ENCODE measurements around the gene BLOC1S3.

Gene BLOC1S3

GRCh38 chr19:45149129-45149528 is 29.5 kb upstream of the BLOC1S3 start:
- no peak overlapping the region for H3K27ac ChIP-seq (ENCODE audit: low read length)
- H3K4me1 ChIP-seq (ENCODE audit: control insufficient read depth in 1 of 2, insufficient read depth in 2 of 2, low read length in 2 of 2), result peaks cover 0 to 25% of the 10 kb centered on the region in 2 donors
- H3K36me3 ChIP-seq (ENCODE audit: control insufficient read depth in 1 of 2, insufficient read depth in 2 of 2, low read length in 2 of 2), result peaks cover 0 to 31% of the 10 kb centered on the region in 2 donors
- H3K4me3 ChIP-seq (ENCODE audit: low read depth in 1 of 2, low read length in 2 of 2), result no peak overlapping the region
- H3K27me3 ChIP-seq (ENCODE audit: low read depth, low read length), result peaks cover 19% of the 10 kb centered on the region
- no peaks in the 10 kb centered on the region for H3K9me3 ChIP-seq (ENCODE audit: control insufficient read depth in 1 of 2, low read length in 2 of 2)

DNA sequence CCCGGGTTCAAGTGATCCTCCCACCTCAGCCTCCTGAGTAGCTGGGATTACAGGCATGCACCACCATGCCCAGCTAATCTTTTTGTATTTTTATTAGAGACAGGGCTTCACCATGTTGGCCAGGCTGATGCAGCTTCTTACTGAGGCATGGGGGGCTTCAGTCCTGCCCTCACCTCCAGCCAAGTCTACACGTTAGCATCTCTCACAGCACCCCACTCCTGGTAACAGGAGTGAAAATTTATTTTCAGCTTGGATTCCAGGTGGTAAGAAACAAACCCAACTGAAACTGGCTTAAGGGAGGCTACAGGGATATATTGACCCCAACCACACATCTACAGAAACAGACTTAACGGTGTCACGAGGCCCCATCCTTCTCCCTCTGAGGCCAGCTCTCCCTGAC is 28.4 kb upstream of the BLOC1S3 start:
- Histone ChIP-seq H3K27ac (ENCODE audit: low read length) (no peak overlapping the region), H3K4me1 (ENCODE audit: control insufficient read depth in 1 of 2, insufficient read depth in 2 of 2, low read length in 2 of 2) (peaks cover 0 to 25% of the 10 kb centered on the region in 2 donors), H3K27me3 (ENCODE audit: low read depth, low read length) (peaks cover 19% of the 10 kb centered on the region), H3K9me3 (ENCODE audit: control insufficient read depth in 1 of 2, low read length in 2 of 2) (no peaks in the 10 kb centered on the region), H3K36me3 (ENCODE audit: control insufficient read depth in 1 of 2, insufficient read depth in 2 of 2, low read length in 2 of 2) (peaks cover 0 to 21% of the 10 kb centered on the region in 2 donors), H3K4me3 (ENCODE audit: low read depth in 1 of 2, low read length in 2 of 2) (no peak overlapping the region)

DNA sequence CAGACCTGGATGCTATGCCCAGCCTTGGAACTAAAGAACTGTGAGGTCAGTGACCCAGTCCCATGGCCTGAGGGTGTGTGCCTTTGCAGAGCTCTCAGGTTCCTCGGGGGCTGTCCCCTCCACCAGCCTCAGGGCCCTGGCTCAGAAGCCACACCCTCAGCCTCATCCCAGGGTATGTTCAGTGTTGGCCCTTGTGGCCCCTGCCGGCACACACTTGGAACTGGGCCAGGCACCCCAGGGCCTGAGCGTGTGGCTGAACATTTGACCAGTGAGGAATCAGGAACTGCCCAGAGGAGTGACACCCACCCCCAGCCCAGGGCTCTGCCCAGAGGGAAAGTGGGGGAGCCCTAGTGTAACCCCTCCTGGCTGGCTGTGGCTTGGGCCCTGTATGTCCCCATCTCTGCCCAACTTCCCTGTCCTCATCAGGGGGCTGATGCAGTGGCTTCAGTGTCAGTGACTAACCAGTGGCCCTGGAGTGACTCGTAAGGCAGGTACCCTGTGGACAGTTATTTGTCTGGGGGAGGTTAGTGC is 27.8 kb upstream of the BLOC1S3 start:
- no peaks in the 10 kb centered on the region for H3K9me3 ChIP-seq (ENCODE audit: control insufficient read depth in 1 of 2, low read length in 2 of 2)
- no peak overlapping the region for H3K27ac ChIP-seq (ENCODE audit: low read length)
- H3K36me3 ChIP-seq (ENCODE audit: control insufficient read depth in 1 of 2, insufficient read depth in 2 of 2, low read length in 2 of 2), result peaks cover 0 to 16% of the 10 kb centered on the region in 2 donors
- no peak overlapping the region for H3K4me3 ChIP-seq (ENCODE audit: low read depth in 1 of 2, low read length in 2 of 2)
- H3K27me3 ChIP-seq (ENCODE audit: low read depth, low read length), result peaks cover 19% of the 10 kb centered on the region
- H3K4me1 ChIP-seq (ENCODE audit: control insufficient read depth in 1 of 2, insufficient read depth in 2 of 2, low read length in 2 of 2), result peaks cover 0 to 25% of the 10 kb centered on the region in 2 donors

- Histone ChIP-seq H3K4me3 (ENCODE audit: low read depth in 1 of 2, low read length in 2 of 2) (no peak overlapping the region), H3K36me3 (ENCODE audit: control insufficient read depth in 1 of 2, insufficient read depth in 2 of 2, low read length in 2 of 2) (peaks cover 0 to 11% of the 10 kb centered on the region in 2 donors), H3K27me3 (ENCODE audit: low read depth, low read length) (peaks cover 19% of the 10 kb centered on the region), H3K27ac (ENCODE audit: low read length) (no peak overlapping the region), H3K4me1 (ENCODE audit: control insufficient read depth in 1 of 2, insufficient read depth in 2 of 2, low read length in 2 of 2) (peaks cover 0 to 25% of the 10 kb centered on the region in 2 donors), H3K9me3 (ENCODE audit: control insufficient read depth in 1 of 2, low read length in 2 of 2) (no peaks in the 10 kb centered on the region)
Observed at GRCh38 chr19:45151320-45151719, 27.3 kb upstream of the BLOC1S3 start.

GRCh38 chr19:45151821-45152503 is 26.6 kb upstream of the BLOC1S3 start:
- Histone ChIP-seq H3K9me3 (ENCODE audit: control insufficient read depth in 1 of 2, low read length in 2 of 2) (no peaks in the 10 kb centered on the region), H3K36me3 (ENCODE audit: control insufficient read depth in 1 of 2, insufficient read depth in 2 of 2, low read length in 2 of 2) (peaks cover 0 to 4% of the 10 kb centered on the region in 2 donors), H3K4me1 (ENCODE audit: control insufficient read depth in 1 of 2, insufficient read depth in 2 of 2, low read length in 2 of 2) (peaks cover 0 to 25% of the 10 kb centered on the region in 2 donors), H3K4me3 (ENCODE audit: low read depth in 1 of 2, low read length in 2 of 2) (peak overlapping the region in 1 of 2 donors; percentile 46), H3K27ac (ENCODE audit: low read length) (no peak overlapping the region), H3K27me3 (ENCODE audit: low read depth, low read length) (peaks cover 19% of the 10 kb centered on the region)

GRCh38 chr19:45152504-45153338 is 25.9 kb upstream of the BLOC1S3 start:
- H3K27me3 ChIP-seq (ENCODE audit: low read depth, low read length), result peaks cover 19% of the 10 kb centered on the region
- no peaks in the 10 kb centered on the region for H3K9me3 ChIP-seq (ENCODE audit: control insufficient read depth in 1 of 2, low read length in 2 of 2)
- H3K4me1 ChIP-seq (ENCODE audit: control insufficient read depth in 1 of 2, insufficient read depth in 2 of 2, low read length in 2 of 2), result peaks cover 0 to 25% of the 10 kb centered on the region in 2 donors
- H3K36me3 ChIP-seq (ENCODE audit: control insufficient read depth in 1 of 2, insufficient read depth in 2 of 2, low read length in 2 of 2), result no peaks in the 10 kb centered on the region
- no peak overlapping the region for H3K27ac ChIP-seq (ENCODE audit: low read length)
- H3K4me3 ChIP-seq (ENCODE audit: low read depth in 1 of 2, low read length in 2 of 2), result peak overlapping the region in 1 of 2 donors; percentile 46

DNA sequence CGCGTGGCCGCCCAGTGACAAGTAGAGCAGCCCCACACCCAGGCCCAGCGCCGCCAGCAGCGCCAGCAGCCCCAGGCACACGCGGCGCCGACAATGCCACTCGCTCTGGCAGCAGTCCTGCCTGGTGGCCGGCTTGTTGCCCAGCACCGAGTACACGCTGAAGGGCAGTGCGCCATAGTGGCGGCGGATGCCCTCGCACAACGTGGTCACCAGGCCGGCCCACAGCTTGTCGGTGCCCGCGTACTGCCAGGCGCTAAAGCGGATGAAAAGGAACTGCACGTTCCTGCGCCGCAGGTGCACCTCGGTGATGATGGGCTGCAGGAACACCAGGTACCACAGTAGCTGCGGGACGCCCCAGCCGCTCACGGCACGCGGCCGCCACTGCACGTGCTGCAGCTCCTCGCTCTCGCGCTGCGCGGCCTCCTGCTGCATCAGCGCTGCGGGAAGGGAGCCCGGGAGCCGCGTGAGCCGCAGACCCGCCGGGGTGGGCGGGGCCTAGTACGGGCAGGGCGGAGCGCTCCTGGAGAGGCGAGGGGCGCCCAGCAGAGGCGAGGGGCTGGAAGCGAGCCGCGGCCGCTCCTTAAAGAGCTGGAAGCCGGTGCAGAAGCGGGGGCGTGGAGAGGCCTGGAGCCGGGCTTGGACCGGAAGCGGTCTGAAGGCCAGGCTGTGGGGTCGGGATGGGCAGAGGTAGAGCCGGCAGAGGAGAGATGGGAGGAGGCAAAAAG is 25.1 kb upstream of the BLOC1S3 start:
- Histone ChIP-seq H3K36me3 (ENCODE audit: control insufficient read depth in 1 of 2, insufficient read depth in 2 of 2, low read length in 2 of 2) (no peaks in the 10 kb centered on the region), H3K27ac (ENCODE audit: low read length) (no peak overlapping the region), H3K27me3 (ENCODE audit: low read depth, low read length) (peaks cover 19% of the 10 kb centered on the region), H3K4me1 (ENCODE audit: control insufficient read depth in 1 of 2, insufficient read depth in 2 of 2, low read length in 2 of 2) (peaks cover 0 to 25% of the 10 kb centered on the region in 2 donors), H3K9me3 (ENCODE audit: control insufficient read depth in 1 of 2, low read length in 2 of 2) (no peaks in the 10 kb centered on the region), H3K4me3 (ENCODE audit: low read depth in 1 of 2, low read length in 2 of 2) (peak overlapping the region in 1 of 2 donors; percentile 46)

DNA sequence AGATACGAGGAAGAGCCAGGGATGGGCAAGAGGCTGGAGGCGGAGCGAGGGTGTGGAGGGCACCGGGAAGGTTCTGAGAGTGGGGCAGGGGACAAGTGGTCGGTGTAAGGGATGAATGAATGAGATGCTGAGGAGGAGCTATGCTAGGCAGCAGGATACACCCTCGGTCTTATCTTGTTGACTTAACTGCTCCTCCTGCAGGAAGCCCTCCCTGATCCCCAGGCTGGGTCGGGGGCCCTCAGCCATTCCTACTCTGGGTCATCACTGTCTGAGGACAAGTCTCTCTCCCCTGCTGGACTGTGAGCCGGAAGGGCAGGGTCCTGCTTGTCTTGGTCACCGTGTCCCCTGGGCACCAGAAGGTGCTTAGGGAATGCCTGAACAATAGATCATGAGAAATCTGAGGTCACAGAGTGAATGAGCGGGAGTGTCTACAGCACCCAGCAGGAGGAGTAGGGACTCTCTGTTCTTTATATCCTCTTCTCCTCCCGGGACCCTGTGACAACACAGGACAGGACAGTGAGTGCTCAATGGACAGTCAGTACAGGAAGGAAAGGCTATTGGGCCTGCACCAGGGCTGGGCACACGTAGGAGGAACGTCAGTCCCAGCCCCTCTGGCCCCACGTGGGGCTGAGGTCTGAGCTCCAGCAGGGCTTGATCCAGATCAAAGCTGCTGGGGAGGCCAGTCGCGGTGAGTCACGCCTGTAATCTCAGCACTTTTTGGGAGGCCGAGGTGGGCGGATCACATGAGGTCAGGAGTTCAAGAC is 24.3 kb upstream of the BLOC1S3 start:
- Histone ChIP-seq H3K4me3 (ENCODE audit: low read depth in 1 of 2, low read length in 2 of 2) (peak overlapping the region in 1 of 2 donors; percentile 46), H3K36me3 (ENCODE audit: control insufficient read depth in 1 of 2, insufficient read depth in 2 of 2, low read length in 2 of 2) (no peaks in the 10 kb centered on the region), H3K9me3 (ENCODE audit: control insufficient read depth in 1 of 2, low read length in 2 of 2) (no peaks in the 10 kb centered on the region), H3K27me3 (ENCODE audit: low read depth, low read length) (peaks cover 19% of the 10 kb centered on the region), H3K4me1 (ENCODE audit: control insufficient read depth in 1 of 2, insufficient read depth in 2 of 2, low read length in 2 of 2) (peaks cover 0 to 25% of the 10 kb centered on the region in 2 donors), H3K27ac (ENCODE audit: low read length) (no peak overlapping the region)

DNA sequence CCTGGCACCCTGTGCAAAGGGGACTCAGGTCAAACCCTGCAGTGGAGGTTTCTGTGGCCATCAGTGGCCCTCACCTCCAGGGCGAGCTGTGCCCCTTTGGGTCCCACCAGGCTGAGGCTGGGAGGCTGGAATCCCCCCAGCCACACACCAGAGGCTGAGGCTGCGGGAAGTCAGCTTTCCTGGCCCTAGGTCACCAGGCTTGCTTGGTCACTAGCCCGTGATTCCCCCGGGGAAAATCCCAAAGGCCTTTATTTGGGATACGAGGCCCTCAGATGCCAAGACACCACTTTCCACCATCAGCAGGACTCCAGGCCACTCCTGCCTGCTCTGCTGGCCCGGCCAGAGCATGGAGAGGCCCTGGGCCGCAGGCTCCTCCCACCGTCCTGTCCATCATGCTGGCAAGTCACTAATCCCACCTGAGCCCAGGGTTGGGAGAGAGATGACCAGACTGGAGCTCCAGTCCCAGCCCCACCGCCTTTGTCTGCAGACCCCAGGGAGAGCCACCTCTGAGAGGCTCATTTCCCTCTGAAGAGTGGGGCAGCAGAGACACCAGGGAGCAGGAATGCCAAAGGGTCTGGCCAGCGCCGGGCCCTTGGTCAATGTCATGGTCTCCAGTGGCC is 22.5 kb upstream of the BLOC1S3 start:
- Histone ChIP-seq H3K27me3 (ENCODE audit: low read depth, low read length) (peaks cover 16% of the 10 kb centered on the region), H3K4me3 (ENCODE audit: low read depth in 1 of 2, low read length in 2 of 2) (no peak overlapping the region), H3K36me3 (ENCODE audit: control insufficient read depth in 1 of 2, insufficient read depth in 2 of 2, low read length in 2 of 2) (no peaks in the 10 kb centered on the region), H3K27ac (ENCODE audit: low read length) (no peak overlapping the region), H3K9me3 (ENCODE audit: control insufficient read depth in 1 of 2, low read length in 2 of 2) (no peaks in the 10 kb centered on the region), H3K4me1 (ENCODE audit: control insufficient read depth in 1 of 2, insufficient read depth in 2 of 2, low read length in 2 of 2) (peaks cover 0 to 25% of the 10 kb centered on the region in 2 donors)

GRCh38 chr19:45156751-45157150 is 21.8 kb upstream of the BLOC1S3 start:
- Histone ChIP-seq H3K4me3 (ENCODE audit: low read depth in 1 of 2, low read length in 2 of 2) (no peak overlapping the region), H3K27me3 (ENCODE audit: low read depth, low read length) (peaks cover 10% of the 10 kb centered on the region), H3K4me1 (ENCODE audit: control insufficient read depth in 1 of 2, insufficient read depth in 2 of 2, low read length in 2 of 2) (peaks cover 0 to 23% of the 10 kb centered on the region in 2 donors), H3K9me3 (ENCODE audit: control insufficient read depth in 1 of 2, low read length in 2 of 2) (no peaks in the 10 kb centered on the region), H3K27ac (ENCODE audit: low read length) (no peak overlapping the region), H3K36me3 (ENCODE audit: control insufficient read depth in 1 of 2, insufficient read depth in 2 of 2, low read length in 2 of 2) (no peaks in the 10 kb centered on the region)
